OCI-LY1 (cell line): ENCODE results near the gene PBX3.
"Not testable (repeated sequence)": the region's sequence is repeated elsewhere in the genome, so short reads cannot be mapped to it uniquely, and the experiment has no call there.

Experiments used
- H2AFZ ChIP-seq: fragments of 200-600 bp; sonication (generic), shearing (Covaris generic); 2 replicates; pipeline ENCODE4 v1.6.0; 2014; ENCODE audit warnings: antibody characterized with exemption, mild to moderate bottlenecking, low read length
- H3F3A ChIP-seq: fragments of 200-600 bp; sonication (generic), shearing (Covaris generic); 2 replicates; pipeline ENCODE4 v1.6.0; 2014; ENCODE audit warnings: mild to moderate bottlenecking, antibody characterized with exemption, low read length, moderate library complexity; ENCODE audit not compliant: insufficient read depth
- H3K27ac ChIP-seq: fragments of 200-600 bp; sonication (generic); 2 replicates; pipeline ENCODE4 v1.5.1; 2014; ENCODE audit warnings: low read length, mixed run types, mild to moderate bottlenecking, low read depth; ENCODE audit not compliant: poor library complexity, severe bottlenecking
- H3K27me3 ChIP-seq: fragments of 200-600 bp; sonication (generic); 2 replicates; pipeline ENCODE4 v1.6.0; 2014; ENCODE audit warnings: antibody characterized with exemption, mild to moderate bottlenecking, low read length, moderate library complexity; ENCODE audit not compliant: insufficient read depth
- H3K36me3 ChIP-seq: fragments of 200-600 bp; sonication (generic); 2 replicates; pipeline ENCODE4 v1.6.1; 2014; ENCODE audit warnings: mild to moderate bottlenecking, antibody characterized with exemption, low read length, moderate library complexity, mixed read lengths; ENCODE audit not compliant: insufficient read depth
- H3K4me1 ChIP-seq: fragments of 200-600 bp; sonication (generic); 2 replicates; pipeline ENCODE4 v1.5.1; 2014; ENCODE audit warnings: mild to moderate bottlenecking, low read length, moderate library complexity; ENCODE audit not compliant: insufficient read depth, severe bottlenecking
- H3K4me2 ChIP-seq: fragments of 200-600 bp; sonication (generic), shearing (Covaris generic); 2 replicates; pipeline ENCODE4 v1.6.1; 2014; ENCODE audit warnings: low read length
- H3K4me3 ChIP-seq: fragments of 200-600 bp; sonication (generic); 2 replicates; pipeline ENCODE4 v1.5.1; 2014; ENCODE audit warnings: low read length, low read depth, mild to moderate bottlenecking, mixed read lengths; ENCODE audit not compliant: poor library complexity, severe bottlenecking
- H3K79me2 ChIP-seq: fragments of 200-600 bp; shearing (Covaris generic); 2 replicates; pipeline ENCODE4 v1.6.1; 2016; ENCODE audit warnings: mixed run types, low read length, mixed read lengths; ENCODE audit not compliant: insufficient read depth
- H3K9ac ChIP-seq: fragments of 200-600 bp; sonication (generic), shearing (Covaris generic); 2 replicates; pipeline ENCODE4 v1.6.1; 2014; ENCODE audit warnings: mild to moderate bottlenecking, low read length, mixed read lengths
- H3K9me2 ChIP-seq: fragments of 200-600 bp; sonication (generic), shearing (Covaris generic); 2 replicates; pipeline ENCODE4 v1.6.1; 2014; ENCODE audit warnings: low read depth, mild to moderate bottlenecking, low read length, mixed read lengths
- H3K9me3 ChIP-seq: fragments of 200-600 bp; shearing (Covaris generic); 2 replicates; pipeline ENCODE4 v1.6.1; 2014; ENCODE audit warnings: low read length, mixed read lengths
- H4K20me1 ChIP-seq: fragments of 200-600 bp; sonication (generic), shearing (Covaris generic); 2 replicates; pipeline ENCODE4 v1.6.0; 2016; ENCODE audit warnings: mild to moderate bottlenecking, low read length; ENCODE audit not compliant: insufficient read depth
- CTCF ChIP-seq: fragments of 200-600 bp; sonication (generic), shearing (Covaris generic); IDR thresholded peaks from 2 replicates; pipeline ENCODE4 v1.5.1; 2017; ENCODE audit warnings: mild to moderate bottlenecking, antibody characterized with exemption, low read length, moderate library complexity, mixed read lengths
- EZH2 ChIP-seq: fragments of 200-600 bp; sonication (generic), shearing (Covaris generic); IDR thresholded peaks from 2 replicates; pipeline ENCODE4 v1.8.0; 2017; ENCODE audit warnings: borderline replicate concordance, mixed run types, mild to moderate bottlenecking, antibody characterized with exemption, low read length, moderate library complexity, mixed read lengths

PBX3 gene

GRCh38 chr9:125822160-125822559, 75.0 kb downstream of the PBX3 start:
- H3K36me3 ChIP-seq = no peaks in the 10 kb centered on the region
- H3K4me3 ChIP-seq = peak overlapping the region; percentile 58
- no peaks in the 10 kb centered on the region for H3K27me3 ChIP-seq
- no peaks in the 10 kb centered on the region for H3K9me2 ChIP-seq
- H3K79me2 ChIP-seq = peaks cover 22% of the 10 kb centered on the region
- H2AFZ ChIP-seq = no peak overlapping the region
- peak overlapping the region; percentile 66 for H3K9ac ChIP-seq
- H3K4me1 ChIP-seq = peaks cover 57% of the 10 kb centered on the region
- no peaks in the 10 kb centered on the region for H4K20me1 ChIP-seq
- H3K27ac ChIP-seq = peak overlapping the region; percentile 90
- TF ChIP-seq CTCF (no peak), EZH2 (no peak)
- no peaks in the 10 kb centered on the region for H3K9me3 ChIP-seq
- H3K4me2 ChIP-seq = peak overlapping the region; percentile 66
- H3F3A ChIP-seq = no peaks in the 10 kb centered on the region

- peak overlapping the region; percentile 66 for H3K9ac ChIP-seq
- H3K9me3 ChIP-seq = no peaks in the 10 kb centered on the region
- peaks cover 56% of the 10 kb centered on the region for H3K4me1 ChIP-seq
These were observed 75.7 kb downstream of the PBX3 start for GRCh38 chr9:125822902-125823301.

GRCh38 chr9:125823874-125824406, 76.8 kb downstream of the PBX3 start:
- peaks cover 63% of the 10 kb centered on the region for H3K4me1 ChIP-seq
- peak overlapping the region; percentile 58 for H3K4me3 ChIP-seq
- peak overlapping the region; percentile 90 for H3K27ac ChIP-seq
- not testable (repeated sequence) for H3K36me3 ChIP-seq, H3K9me2 ChIP-seq, H3K9me3 ChIP-seq, H3F3A ChIP-seq, H4K20me1 ChIP-seq, H2AFZ ChIP-seq, H3K27me3 ChIP-seq
- H3K4me2 ChIP-seq = peak overlapping the region; percentile 66
- H3K79me2 ChIP-seq = peaks cover 22% of the 10 kb centered on the region
- peak overlapping the region; percentile 66 for H3K9ac ChIP-seq

More at GRCh38 chr9:125822902-125823301, 75.7 kb downstream of the PBX3 start:
- TF ChIP-seq CTCF (no peak), EZH2 (no peak)
- Histone ChIP-seq H3K9me2 (no peaks in the 10 kb centered on the region), H3K4me3 (peak overlapping the region; percentile 58), H3K27me3 (no peaks in the 10 kb centered on the region), H4K20me1 (no peaks in the 10 kb centered on the region), H3K79me2 (peaks cover 22% of the 10 kb centered on the region), H2AFZ (no peak overlapping the region), H3K4me2 (peak overlapping the region; percentile 66), H3F3A (peaks cover 3% of the 10 kb centered on the region; the same call in 1 of the 2 replicates), H3K36me3 (no peaks in the 10 kb centered on the region), H3K27ac (peak overlapping the region; percentile 90)

GRCh38 chr9:125825762-125826161, 78.6 kb downstream of the PBX3 start:
- Histone ChIP-seq H3F3A (peaks cover 3% of the 10 kb centered on the region; the same call in 1 of the 2 replicates), H3K27ac (peak overlapping the region; percentile 14), H3K4me2 (no peak overlapping the region), H3K36me3 (no peaks in the 10 kb centered on the region), H3K9me3 (no peaks in the 10 kb centered on the region), H3K4me1 (peaks cover 62% of the 10 kb centered on the region), H3K79me2 (peaks cover 22% of the 10 kb centered on the region), H3K9me2 (no peaks in the 10 kb centered on the region), H3K4me3 (no peak overlapping the region), H3K27me3 (no peaks in the 10 kb centered on the region), H2AFZ (no peak overlapping the region), H4K20me1 (no peaks in the 10 kb centered on the region), H3K9ac (no peak overlapping the region)
- no peak for TF ChIP-seq EZH2
- TF ChIP-seq CTCF = no peak
